Measurements from ENCODE around the gene STRA6. TPM values are rescaled to one million over a fixed set of nuclear protein-coding genes. Genes with fewer than 3 reads are reported as not detected.

The STRA6 gene
- total RNA-seq, 1 experiment from 2014 or later, result 0.54 TPM

DNA sequence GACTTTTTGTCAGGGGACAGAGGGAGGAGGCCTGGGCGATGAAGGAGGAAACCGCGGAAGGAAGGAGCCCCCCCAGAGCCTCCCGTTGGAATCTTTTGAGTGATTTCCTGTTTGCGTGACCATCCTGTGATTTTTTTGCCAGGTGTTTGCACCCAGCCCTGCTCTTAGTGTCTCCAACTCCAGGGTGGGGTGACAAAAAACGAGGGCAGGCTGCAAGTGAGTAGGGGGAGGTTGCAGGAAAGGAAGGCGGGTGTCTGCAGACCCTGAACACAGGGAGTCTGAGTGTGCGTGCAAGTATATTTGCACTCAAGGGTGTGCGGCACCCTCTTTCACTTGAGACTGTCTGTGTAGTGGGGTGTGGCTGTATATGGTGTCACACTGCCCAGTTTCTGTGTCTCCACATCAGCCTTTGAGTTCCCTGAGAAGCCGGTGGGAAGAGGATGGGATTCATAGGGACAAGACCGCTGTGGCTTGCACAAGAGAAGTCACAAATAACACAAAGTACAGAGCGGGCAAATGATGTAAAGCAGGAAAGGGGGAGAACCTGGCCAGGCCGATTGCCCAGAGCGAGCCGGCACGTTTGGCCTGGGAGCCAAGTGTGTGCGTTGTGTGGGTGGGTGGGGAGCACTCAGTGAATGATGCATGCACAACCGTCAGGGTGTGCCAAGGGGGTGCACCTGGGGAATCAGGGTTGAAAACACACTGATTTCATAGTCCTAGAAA, 65.6 kb downstream of the STRA6 start:
- ChIA-PET RAD21 (ENCODE audit: low non-redundant PET in 1 of 2, low total read pairs in 2 of 2, uncharacterized antibody in 2 of 2, unreplicated experiment in 2 of 2) (no interaction called here), CTCF (no interaction called here), POLR2A (no interaction called here)
- no peak overlapping the region for H3K9ac ChIP-seq (ENCODE audit: low read length)
- H4K20me1 ChIP-seq (ENCODE audit: insufficient read depth), result no peaks in the 10 kb centered on the region
- DNase-seq (ENCODE audit: low read depth, low spot score), result no peak
- no TSS peak for BruUV-seq (replicated peaks)
- TF ChIP-seq EZH2 (IDR thresholded peaks at IDR 0.05) (no peak), FOSL1 (IDR thresholded peaks at IDR 0.05; ENCODE audit: low read depth) (no peak), CEBPB (IDR thresholded peaks at IDR 0.05; ENCODE audit: low read depth) (no peak), EZH2phosphoT487 (IDR thresholded peaks at IDR 0.05; ENCODE audit: borderline replicate concordance) (no peak), SP1 (IDR thresholded peaks at IDR 0.05; ENCODE audit: low read depth) (no peak), SIN3A (IDR thresholded peaks at IDR 0.05; ENCODE audit: low read depth) (no peak)
- TF ChIP-seq, protein P1, sequence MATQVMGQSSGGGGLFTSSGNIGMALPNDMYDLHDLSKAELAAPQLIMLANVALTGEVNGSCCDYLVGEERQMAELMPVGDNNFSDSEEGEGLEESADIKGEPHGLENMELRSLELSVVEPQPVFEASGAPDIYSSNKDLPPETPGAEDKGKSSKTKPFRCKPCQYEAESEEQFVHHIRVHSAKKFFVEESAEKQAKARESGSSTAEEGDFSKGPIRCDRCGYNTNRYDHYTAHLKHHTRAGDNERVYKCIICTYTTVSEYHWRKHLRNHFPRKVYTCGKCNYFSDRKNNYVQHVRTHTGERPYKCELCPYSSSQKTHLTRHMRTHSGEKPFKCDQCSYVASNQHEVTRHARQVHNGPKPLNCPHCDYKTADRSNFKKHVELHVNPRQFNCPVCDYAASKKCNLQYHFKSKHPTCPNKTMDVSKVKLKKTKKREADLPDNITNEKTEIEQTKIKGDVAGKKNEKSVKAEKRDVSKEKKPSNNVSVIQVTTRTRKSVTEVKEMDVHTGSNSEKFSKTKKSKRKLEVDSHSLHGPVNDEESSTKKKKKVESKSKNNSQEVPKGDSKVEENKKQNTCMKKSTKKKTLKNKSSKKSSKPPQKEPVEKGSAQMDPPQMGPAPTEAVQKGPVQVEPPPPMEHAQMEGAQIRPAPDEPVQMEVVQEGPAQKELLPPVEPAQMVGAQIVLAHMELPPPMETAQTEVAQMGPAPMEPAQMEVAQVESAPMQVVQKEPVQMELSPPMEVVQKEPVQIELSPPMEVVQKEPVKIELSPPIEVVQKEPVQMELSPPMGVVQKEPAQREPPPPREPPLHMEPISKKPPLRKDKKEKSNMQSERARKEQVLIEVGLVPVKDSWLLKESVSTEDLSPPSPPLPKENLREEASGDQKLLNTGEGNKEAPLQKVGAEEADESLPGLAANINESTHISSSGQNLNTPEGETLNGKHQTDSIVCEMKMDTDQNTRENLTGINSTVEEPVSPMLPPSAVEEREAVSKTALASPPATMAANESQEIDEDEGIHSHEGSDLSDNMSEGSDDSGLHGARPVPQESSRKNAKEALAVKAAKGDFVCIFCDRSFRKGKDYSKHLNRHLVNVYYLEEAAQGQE (IDR thresholded peaks at IDR 0.05; ENCODE audit: low read depth), result no peak
- TF ChIP-seq, protein P2, sequence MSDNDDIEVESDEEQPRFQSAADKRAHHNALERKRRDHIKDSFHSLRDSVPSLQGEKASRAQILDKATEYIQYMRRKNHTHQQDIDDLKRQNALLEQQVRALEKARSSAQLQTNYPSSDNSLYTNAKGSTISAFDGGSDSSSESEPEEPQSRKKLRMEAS (IDR thresholded peaks at IDR 0.05), result no peak
- no peak overlapping the region for H3K4me3 ChIP-seq (replicated peaks in 1 of 2; ENCODE audit: low read depth in 1 of 2, low read length in 2 of 2)
- H3K79me2 ChIP-seq (ENCODE audit: insufficient read depth, low read length), result no peaks in the 10 kb centered on the region
- H3K9me2 ChIP-seq (ENCODE audit: insufficient read depth), result no peaks in the 10 kb centered on the region
- intact Hi-C loops (cut with micrococcal nuclease), result no loop called here
- H3K36me3 ChIP-seq (ENCODE audit: control insufficient read depth in 1 of 2, insufficient read depth in 2 of 2, low read length in 2 of 2), result no peaks in the 10 kb centered on the region
- no peaks in the 10 kb centered on the region for H3K9me3 ChIP-seq (ENCODE audit: control insufficient read depth in 1 of 2, insufficient read depth in 1 of 2, low read depth in 1 of 2, low read length in 2 of 2)
- no peak overlapping the region for H3K4me2 ChIP-seq (ENCODE audit: low read length)
- ATAC-seq, result no peak
- H2AFZ ChIP-seq (ENCODE audit: low read depth, low read length, poor library complexity, severe bottlenecking), result no peak overlapping the region
- no peaks in the 10 kb centered on the region for H3K4me1 ChIP-seq (ENCODE audit: control insufficient read depth in 1 of 2, insufficient read depth in 2 of 2, low read length in 2 of 2)
- H3K27me3 ChIP-seq (ENCODE audit: insufficient read depth, low read length), result no peaks in the 10 kb centered on the region
- H3K27ac ChIP-seq (ENCODE audit: low read depth, low read length), result no peak overlapping the region

Data from HCT116 (cell line).